AG08396 (cell line): ENCODE measurements around the gene GTF2H4.
"Not testable (repeated sequence)": the region's sequence is repeated elsewhere in the genome, so short reads cannot be mapped to it uniquely, and the experiment has no call there.

Source experiments
- DNase-seq: peaks from one replicate; pipeline ENCODE4 v3.0.0; 2012; ENCODE audit warnings: low spot score, mixed read lengths

GTF2H4 gene

GRCh38 chr6:30907758-30908591 is at the start of gene GTF2H4:
Gene GTF2H4 (plus strand): TSS chr6:30908207.
- peak; percentile 95 for DNase-seq

GRCh38 chr6:30859726-30860125 is 48.3 kb upstream of the GTF2H4 start:
- not testable (repeated sequence) for DNase-seq

- DNase-seq = no peak
Measured at GRCh38 chr6:30861257-30862048, 46.6 kb upstream of the GTF2H4 start.

- no peak for DNase-seq
Measured at GRCh38 chr6:30862156-30862875, 45.7 kb upstream of the GTF2H4 start.

GRCh38 chr6:30864325-30864724 is 43.7 kb upstream of the GTF2H4 start:
- DNase-seq = no peak

GRCh38 chr6:30869241-30869749 is 38.7 kb upstream of the GTF2H4 start:
- DNase-seq = not testable (repeated sequence)

GRCh38 chr6:30870546-30870945 is 37.5 kb upstream of the GTF2H4 start:
- no peak for DNase-seq

GRCh38 chr6:30871592-30872183 is 36.3 kb upstream of the GTF2H4 start:
- DNase-seq = no peak

- DNase-seq = no peak
Measured at GRCh38 chr6:30873137-30873640, 34.8 kb upstream of the GTF2H4 start.

- not testable (repeated sequence) for DNase-seq
Measured at GRCh38 chr6:30873795-30874194, 34.2 kb upstream of the GTF2H4 start.

- no peak for DNase-seq
Measured at GRCh38 chr6:30875244-30876038, 32.6 kb upstream of the GTF2H4 start.

- DNase-seq = peak; percentile 49
Measured at GRCh38 chr6:30876039-30876730, 31.8 kb upstream of the GTF2H4 start.

- DNase-seq = peak; percentile 87
Measured at GRCh38 chr6:30877419-30878262, 30.4 kb upstream of the GTF2H4 start.

- no peak for DNase-seq
Measured at GRCh38 chr6:30879684-30880427, 28.2 kb upstream of the GTF2H4 start.

- DNase-seq = no peak
Measured at GRCh38 chr6:30880698-30881252, 27.2 kb upstream of the GTF2H4 start.

GRCh38 chr6:30881392-30882203 is 26.4 kb upstream of the GTF2H4 start:
- peak; percentile 34 for DNase-seq

- DNase-seq = peak; percentile 27
Measured at GRCh38 chr6:30882204-30882758, 25.7 kb upstream of the GTF2H4 start.
